ENCODE results near the gene MBD3L5. TPM values are rescaled to one million over a fixed set of nuclear protein-coding genes. Genes with fewer than 3 reads are reported as not detected.

The MBD3L5 gene
- total RNA-seq, 2 donors from 2014 or later = not detected

Other genes with a start within 250 kb of the MBD3L5 start
- gene ADGRE1, start 143.0 kb upstream of the MBD3L5 start, total RNA-seq = 1 to 10 TPM; 3.6 to 6.6 TPM
- not detected for gene MBD3L2B, start 9.1 kb upstream of the MBD3L5 start, total RNA-seq
- not detected for gene MBD3L4, start 9.6 kb downstream of the MBD3L5 start, total RNA-seq
- gene MBD3L2, start 18.7 kb downstream of the MBD3L5 start, total RNA-seq = not detected
- not detected for gene MBD3L3, start 28.1 kb downstream of the MBD3L5 start, total RNA-seq
- 10 to 100 TPM in 1 of 2 donors, 1 to 10 TPM in 1; 9.4 to 11.2 TPM for gene ZNF557, start 39.1 kb downstream of the MBD3L5 start, total RNA-seq

Data from T-helper 17 cell (primary cell).